Cardiac fibroblast (primary cell): ENCODE data around the gene CD81.

ENCODE experiments used
- DNase-seq, 2 donors: peaks; one replicate each; pipeline versions ENCODE4 v3.0.0 to v3.0.0-alpha.2; 2010; ENCODE audit warnings: low read depth in 2 of 2
- H3K4me3 ChIP-seq, 2 donors: replicated peaks in 1 of 2; 1 replicate in 1 of 2; 2 replicates in 1 of 2; pipeline ENCODE4 v1.5.1; 2011; ENCODE audit warnings: low read depth in 2 of 2, low read length in 2 of 2, mild to moderate bottlenecking in 2 of 2, moderate library complexity in 1 of 2
- TF ChIP-seq, protein P1 (sequence below): IDR thresholded peaks from one replicate; pipeline ENCODE4 v1.5.1; 2011; ENCODE audit warnings: low read depth, mild to moderate bottlenecking, low read length, inconsistent platforms

The CD81 gene

DNA sequence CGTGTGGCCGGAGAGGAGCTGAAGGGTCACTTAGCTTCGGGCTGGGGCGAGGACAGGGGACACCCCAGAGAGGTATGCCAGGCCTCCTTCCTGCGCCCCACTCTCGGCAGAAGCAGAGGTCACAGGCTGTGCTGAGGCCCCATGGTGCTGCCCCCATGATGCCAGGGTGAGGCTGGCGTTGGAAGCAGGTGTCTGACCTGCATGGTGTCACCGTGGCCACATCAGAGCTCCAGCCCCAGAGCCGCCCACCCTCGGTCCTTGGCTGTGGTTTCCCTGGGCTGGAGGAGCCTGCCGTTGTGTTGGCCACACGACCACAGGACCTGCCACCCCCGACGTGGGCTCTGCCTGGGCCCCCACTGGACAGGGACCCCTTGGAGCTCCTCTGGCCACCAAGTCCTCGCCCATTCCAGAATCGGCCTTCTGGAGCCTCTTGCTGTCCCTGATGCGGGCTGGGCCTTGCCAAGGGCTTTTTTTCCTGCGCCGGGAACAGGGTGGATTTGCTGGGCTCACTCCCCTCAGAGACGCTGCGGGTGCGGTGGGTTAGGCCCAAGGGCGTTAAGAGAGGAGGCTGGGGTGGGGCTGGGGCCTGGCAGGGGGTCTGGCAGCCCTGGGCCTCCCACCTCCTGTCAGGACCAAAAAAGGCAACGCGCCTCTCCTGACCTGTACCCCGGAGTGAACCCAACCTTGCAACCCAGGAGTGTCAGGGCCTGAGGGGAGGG is 15.3 kb downstream of the CD81 start:
- TF ChIP-seq, protein P1, sequence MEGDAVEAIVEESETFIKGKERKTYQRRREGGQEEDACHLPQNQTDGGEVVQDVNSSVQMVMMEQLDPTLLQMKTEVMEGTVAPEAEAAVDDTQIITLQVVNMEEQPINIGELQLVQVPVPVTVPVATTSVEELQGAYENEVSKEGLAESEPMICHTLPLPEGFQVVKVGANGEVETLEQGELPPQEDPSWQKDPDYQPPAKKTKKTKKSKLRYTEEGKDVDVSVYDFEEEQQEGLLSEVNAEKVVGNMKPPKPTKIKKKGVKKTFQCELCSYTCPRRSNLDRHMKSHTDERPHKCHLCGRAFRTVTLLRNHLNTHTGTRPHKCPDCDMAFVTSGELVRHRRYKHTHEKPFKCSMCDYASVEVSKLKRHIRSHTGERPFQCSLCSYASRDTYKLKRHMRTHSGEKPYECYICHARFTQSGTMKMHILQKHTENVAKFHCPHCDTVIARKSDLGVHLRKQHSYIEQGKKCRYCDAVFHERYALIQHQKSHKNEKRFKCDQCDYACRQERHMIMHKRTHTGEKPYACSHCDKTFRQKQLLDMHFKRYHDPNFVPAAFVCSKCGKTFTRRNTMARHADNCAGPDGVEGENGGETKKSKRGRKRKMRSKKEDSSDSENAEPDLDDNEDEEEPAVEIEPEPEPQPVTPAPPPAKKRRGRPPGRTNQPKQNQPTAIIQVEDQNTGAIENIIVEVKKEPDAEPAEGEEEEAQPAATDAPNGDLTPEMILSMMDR: no peak

DNA sequence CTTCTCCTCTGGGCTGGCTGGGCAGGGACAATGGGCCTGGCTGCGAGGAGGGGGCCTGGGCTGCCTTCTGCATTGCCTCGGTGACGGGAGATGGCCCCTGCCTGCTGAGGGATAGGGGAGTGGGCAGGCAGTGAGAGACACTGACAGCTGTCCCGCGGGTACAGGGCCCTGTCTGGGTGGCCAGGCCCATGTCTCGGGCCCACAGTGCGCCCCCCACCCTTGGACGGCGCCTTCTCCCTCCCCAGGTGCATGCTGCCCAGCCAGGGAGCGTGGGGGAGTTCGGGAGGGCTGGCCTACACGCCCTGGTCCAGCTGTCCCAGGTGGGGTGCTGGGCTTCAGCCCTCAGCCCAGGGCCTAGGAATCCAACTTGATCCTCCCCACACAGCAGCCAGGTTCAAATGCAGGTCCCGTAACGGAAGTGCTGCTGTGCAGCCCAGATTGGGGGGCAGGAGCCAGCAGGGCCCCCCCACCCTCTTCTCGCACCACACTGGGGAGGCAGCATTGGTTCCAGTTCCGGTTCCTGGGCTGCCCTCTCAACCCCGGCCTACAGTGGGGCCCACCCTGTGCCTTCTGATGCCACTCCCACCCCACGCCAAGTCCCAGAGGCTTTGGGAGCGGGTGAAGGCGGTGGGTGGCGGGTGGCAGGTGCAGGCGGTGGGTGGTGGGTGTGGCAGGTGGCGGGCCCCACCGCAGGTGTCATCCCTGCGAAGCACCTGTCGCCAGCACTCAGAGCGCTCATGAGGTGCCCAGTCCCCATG is 16.2 kb downstream of the CD81 start:
- H3K4me3 ChIP-seq: no peak overlapping the region
- DNase-seq: no peak
- TF ChIP-seq, protein P1: no peak

More for the DNA sequence above, 15.3 kb downstream of the CD81 start:
- H3K4me3 ChIP-seq: no peak overlapping the region
- no peak for DNase-seq

DNA sequence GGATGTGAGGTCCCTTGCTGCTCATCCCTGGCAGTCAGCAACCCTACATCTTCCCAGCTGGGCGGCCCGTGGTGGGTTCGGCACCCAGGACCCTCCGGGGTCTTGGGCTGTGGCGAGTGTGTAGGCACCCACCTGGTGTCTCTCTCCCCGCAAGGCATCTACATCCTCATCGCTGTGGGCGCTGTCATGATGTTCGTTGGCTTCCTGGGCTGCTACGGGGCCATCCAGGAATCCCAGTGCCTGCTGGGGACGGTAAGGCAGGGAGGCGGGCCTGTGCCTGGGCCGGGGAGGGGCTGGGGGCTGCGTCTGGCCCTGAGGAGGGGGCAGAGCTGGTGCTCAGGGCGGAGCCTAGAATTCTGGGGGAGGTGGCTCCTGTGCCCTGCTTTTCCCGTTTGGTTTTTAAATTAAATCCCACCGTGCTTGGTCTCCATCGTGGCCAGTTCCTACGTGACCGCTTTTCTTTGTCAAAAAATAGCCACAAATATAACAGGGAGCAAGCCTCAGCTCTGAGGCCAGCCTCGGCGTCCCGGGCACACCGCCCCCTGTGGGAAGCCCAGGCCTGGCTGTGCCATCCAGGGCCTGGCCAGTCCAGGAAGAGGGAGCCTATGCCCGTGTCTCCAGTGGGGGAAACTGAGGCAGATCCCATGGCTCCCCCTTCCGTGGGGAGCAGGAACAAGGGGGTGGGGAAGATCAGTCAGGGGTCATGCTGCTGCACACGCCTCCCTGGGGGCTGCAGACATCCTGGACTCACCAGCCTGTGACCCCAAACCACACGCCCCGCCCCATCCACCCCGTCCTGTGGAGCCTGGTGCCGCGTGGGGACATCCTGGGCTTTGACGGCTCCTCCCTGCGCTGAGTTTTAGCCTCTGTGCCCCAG is 17.1 kb downstream of the CD81 start:
- DNase-seq: no peak
- no peak overlapping the region for H3K4me3 ChIP-seq
- TF ChIP-seq, protein P1: no peak

DNA sequence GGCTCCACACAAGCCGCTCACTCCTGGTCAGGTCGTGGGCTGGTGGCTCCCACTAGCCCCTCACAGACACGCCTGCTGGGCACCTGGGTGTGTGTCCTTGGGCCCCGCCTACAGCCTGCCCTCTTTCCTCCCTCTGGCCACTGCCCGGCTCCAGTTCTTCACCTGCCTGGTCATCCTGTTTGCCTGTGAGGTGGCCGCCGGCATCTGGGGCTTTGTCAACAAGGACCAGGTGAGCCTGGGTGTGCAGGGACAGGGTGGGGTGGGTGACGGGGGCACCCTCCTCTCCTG is 17.7 kb downstream of the CD81 start:
- TF ChIP-seq, protein P1: no peak
- H3K4me3 ChIP-seq: no peak overlapping the region
- DNase-seq: no peak

DNA sequence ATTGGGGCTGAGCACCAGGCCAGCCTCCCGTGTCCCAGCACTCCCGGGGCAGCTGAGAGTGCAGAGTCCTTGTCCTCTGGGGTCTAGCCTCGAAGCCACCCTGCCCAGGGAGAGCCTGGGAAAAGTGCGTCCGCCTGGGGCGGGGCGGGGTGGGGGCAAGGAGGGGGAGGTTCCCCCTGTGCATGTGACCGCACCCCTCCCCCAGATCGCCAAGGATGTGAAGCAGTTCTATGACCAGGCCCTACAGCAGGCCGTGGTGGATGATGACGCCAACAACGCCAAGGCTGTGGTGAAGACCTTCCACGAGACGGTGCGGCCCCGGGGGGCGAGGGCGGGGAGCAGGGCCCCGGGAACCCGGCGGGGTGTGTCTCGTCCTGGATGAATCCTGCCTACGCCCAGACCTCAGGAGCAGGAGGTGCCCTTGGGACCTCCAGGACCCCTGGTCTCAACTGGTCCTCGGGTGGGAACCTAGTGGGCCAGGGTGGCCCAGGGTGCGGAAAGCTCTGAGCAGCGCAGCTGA is 18.2 kb downstream of the CD81 start:
- DNase-seq: no peak
- no peak overlapping the region for H3K4me3 ChIP-seq
- TF ChIP-seq, protein P1: no peak

DNA sequence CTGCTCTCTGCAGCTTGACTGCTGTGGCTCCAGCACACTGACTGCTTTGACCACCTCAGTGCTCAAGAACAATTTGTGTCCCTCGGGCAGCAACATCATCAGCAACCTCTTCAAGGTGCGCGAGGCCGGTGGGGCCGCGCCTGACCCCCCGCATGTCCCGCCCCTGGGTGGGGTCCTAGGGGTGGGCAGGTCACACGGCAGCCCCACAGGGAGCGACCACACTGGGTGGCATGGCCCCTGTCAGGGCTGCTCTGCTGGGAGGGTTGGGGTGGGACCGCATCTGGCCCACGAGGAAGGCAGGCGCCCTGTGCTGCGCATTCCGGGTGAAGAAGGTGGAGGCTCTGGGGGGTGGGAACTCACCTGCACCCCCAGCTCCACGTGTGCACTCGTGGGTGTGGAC is 18.7 kb downstream of the CD81 start:
- DNase-seq: no peak
- TF ChIP-seq, protein P1: no peak
- H3K4me3 ChIP-seq: no peak overlapping the region
